Measurements from ENCODE around the gene ARPC3. TPM values are rescaled to one million over a fixed set of nuclear protein-coding genes. Genes with fewer than 3 reads are reported as not detected.
A peak's percentile ranks its signal among the peaks of the same experiment; 100 is the strongest.

Gene ARPC3
- total and polyA plus RNA-seq, 10 of the 15 experiments (the other 5 are each of a cell fraction or from before 2014, with no cell fraction given): 81.6 to 890 (median 564) TPM

DNA sequence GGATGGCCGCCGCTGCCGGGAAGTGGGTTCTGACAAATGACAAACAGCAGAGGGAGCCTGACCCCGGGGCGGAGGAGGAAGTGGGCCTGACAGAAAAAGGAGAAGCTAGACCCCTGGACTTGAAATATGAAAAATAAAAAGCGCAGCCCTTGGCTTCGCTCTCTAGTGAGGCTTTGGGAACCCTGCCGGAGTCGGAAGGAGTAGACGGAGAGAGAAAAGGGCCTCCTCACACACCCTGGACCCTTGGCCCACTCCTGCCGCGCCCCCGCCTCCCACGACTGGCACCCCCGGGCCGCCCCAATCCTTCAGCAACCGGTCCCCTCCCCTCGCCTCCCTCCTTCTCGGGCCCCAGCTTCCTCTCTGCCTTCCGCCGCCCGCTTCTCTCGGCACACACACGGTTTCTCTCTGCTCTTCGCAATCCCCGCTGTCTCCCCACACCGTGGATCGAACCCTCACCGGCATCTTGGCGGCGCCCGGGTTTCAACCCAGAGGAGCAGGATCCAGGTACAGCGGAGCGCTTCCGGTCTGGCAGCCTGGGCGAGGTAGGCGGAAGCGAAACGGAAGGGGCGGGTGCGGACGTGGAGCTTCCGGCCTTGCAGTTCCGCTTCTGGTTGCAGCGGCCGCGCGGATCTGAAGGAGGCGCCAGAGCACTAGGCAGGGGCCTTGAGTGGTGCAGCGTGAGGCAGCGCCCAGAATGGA lies at the start of gene ARPC3 (continued):
- TF ChIP-seq, protein P1, sequence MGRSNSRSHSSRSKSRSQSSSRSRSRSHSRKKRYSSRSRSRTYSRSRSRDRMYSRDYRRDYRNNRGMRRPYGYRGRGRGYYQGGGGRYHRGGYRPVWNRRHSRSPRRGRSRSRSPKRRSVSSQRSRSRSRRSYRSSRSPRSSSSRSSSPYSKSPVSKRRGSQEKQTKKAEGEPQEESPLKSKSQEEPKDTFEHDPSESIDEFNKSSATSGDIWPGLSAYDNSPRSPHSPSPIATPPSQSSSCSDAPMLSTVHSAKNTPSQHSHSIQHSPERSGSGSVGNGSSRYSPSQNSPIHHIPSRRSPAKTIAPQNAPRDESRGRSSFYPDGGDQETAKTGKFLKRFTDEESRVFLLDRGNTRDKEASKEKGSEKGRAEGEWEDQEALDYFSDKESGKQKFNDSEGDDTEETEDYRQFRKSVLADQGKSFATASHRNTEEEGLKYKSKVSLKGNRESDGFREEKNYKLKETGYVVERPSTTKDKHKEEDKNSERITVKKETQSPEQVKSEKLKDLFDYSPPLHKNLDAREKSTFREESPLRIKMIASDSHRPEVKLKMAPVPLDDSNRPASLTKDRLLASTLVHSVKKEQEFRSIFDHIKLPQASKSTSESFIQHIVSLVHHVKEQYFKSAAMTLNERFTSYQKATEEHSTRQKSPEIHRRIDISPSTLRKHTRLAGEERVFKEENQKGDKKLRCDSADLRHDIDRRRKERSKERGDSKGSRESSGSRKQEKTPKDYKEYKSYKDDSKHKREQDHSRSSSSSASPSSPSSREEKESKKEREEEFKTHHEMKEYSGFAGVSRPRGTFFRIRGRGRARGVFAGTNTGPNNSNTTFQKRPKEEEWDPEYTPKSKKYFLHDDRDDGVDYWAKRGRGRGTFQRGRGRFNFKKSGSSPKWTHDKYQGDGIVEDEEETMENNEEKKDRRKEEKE (IDR thresholded peaks at IDR 0.05): no peak
- TF ChIP-seq ETV6 (conservative IDR thresholded peaks at IDR 0.05 in 1 of 2, IDR thresholded peaks at IDR 0.05 in 1 of 2; ENCODE audit: borderline replicate concordance in 1 of 2, low read depth in 1 of 2) (peak; percentile 99 to 100), RAD21 (IDR thresholded peaks at IDR 0.05; ENCODE audit: insufficient read depth, low read depth, low read length) (peak; percentile 93), STAT3 (IDR thresholded peaks at IDR 0.05; ENCODE audit: low read depth, low read length) (no peak), TCF12 (IDR thresholded peaks at IDR 0.05; ENCODE audit: low read depth, low read length) (peak; percentile 11; the same call in 1 of the 2 replicates), EZH2 (IDR thresholded peaks at IDR 0.05; ENCODE audit: borderline replicate concordance, control insufficient read depth, low read depth, low read length) (no peak), TCF3 (IDR thresholded peaks at IDR 0.05; ENCODE audit: borderline replicate concordance, insufficient read depth, low read depth, low read length) (peak; percentile 31; the same call in 1 of the 2 replicates), EGR1 (IDR thresholded peaks at IDR 0.05; ENCODE audit: borderline replicate concordance in 1 of 2, low read depth in 2 of 2, low read length in 2 of 2) (peak in 1 of 2 experiments; percentile 85; a peak in 2 of 3 replicates), ZNF207 (IDR thresholded peaks at IDR 0.05; ENCODE audit: borderline replicate concordance) (peak; percentile 79; the same call in 1 of the 2 replicates), ZNF384 (IDR thresholded peaks at IDR 0.05; ENCODE audit: borderline replicate concordance, low read depth, low read length) (no peak; the same call in 1 of the 2 replicates), ZSCAN29 (IDR thresholded peaks at IDR 0.05) (peak; percentile 47; the same call in 1 of the 2 replicates), NR2C1 (IDR thresholded peaks at IDR 0.05) (peak; percentile 40; the same call in 1 of the 2 replicates), RBBP5 (conservative IDR thresholded peaks at IDR 0.05) (no peak), PML (IDR thresholded peaks at IDR 0.05; ENCODE audit: low read length) (peak; percentile 89; the same call in 1 of the 2 replicates), BMI1 (IDR thresholded peaks at IDR 0.05; ENCODE audit: borderline replicate concordance) (no peak)
- TF ChIP-seq, protein P2, sequence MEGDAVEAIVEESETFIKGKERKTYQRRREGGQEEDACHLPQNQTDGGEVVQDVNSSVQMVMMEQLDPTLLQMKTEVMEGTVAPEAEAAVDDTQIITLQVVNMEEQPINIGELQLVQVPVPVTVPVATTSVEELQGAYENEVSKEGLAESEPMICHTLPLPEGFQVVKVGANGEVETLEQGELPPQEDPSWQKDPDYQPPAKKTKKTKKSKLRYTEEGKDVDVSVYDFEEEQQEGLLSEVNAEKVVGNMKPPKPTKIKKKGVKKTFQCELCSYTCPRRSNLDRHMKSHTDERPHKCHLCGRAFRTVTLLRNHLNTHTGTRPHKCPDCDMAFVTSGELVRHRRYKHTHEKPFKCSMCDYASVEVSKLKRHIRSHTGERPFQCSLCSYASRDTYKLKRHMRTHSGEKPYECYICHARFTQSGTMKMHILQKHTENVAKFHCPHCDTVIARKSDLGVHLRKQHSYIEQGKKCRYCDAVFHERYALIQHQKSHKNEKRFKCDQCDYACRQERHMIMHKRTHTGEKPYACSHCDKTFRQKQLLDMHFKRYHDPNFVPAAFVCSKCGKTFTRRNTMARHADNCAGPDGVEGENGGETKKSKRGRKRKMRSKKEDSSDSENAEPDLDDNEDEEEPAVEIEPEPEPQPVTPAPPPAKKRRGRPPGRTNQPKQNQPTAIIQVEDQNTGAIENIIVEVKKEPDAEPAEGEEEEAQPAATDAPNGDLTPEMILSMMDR (IDR thresholded peaks at IDR 0.05 in 2 of 3, conservative IDR thresholded peaks at IDR 0.05 in 1 of 3; ENCODE audit: control insufficient read depth in 2 of 3, extremely low read depth in 1 of 3, insufficient read depth in 1 of 3, low read depth in 3 of 3, low read length in 3 of 3): peak; percentile 92 to 99 (median 94)
- TF ChIP-seq, protein P3, sequence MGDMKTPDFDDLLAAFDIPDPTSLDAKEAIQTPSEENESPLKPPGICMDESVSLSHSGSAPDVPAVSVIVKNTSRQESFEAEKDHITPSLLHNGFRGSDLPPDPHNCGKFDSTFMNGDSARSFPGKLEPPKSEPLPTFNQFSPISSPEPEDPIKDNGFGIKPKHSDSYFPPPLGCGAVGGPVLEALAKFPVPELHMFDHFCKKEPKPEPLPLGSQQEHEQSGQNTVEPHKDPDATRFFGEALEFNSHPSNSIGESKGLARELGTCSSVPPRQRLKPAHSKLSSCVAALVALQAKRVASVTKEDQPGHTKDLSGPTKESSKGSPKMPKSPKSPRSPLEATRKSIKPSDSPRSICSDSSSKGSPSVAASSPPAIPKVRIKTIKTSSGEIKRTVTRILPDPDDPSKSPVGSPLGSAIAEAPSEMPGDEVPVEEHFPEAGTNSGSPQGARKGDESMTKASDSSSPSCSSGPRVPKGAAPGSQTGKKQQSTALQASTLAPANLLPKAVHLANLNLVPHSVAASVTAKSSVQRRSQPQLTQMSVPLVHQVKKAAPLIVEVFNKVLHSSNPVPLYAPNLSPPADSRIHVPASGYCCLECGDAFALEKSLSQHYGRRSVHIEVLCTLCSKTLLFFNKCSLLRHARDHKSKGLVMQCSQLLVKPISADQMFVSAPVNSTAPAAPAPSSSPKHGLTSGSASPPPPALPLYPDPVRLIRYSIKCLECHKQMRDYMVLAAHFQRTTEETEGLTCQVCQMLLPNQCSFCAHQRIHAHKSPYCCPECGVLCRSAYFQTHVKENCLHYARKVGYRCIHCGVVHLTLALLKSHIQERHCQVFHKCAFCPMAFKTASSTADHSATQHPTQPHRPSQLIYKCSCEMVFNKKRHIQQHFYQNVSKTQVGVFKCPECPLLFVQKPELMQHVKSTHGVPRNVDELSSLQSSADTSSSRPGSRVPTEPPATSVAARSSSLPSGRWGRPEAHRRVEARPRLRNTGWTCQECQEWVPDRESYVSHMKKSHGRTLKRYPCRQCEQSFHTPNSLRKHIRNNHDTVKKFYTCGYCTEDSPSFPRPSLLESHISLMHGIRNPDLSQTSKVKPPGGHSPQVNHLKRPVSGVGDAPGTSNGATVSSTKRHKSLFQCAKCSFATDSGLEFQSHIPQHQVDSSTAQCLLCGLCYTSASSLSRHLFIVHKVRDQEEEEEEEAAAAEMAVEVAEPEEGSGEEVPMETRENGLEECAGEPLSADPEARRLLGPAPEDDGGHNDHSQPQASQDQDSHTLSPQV (IDR thresholded peaks at IDR 0.05): no peak
- TF ChIP-seq, protein P4, sequence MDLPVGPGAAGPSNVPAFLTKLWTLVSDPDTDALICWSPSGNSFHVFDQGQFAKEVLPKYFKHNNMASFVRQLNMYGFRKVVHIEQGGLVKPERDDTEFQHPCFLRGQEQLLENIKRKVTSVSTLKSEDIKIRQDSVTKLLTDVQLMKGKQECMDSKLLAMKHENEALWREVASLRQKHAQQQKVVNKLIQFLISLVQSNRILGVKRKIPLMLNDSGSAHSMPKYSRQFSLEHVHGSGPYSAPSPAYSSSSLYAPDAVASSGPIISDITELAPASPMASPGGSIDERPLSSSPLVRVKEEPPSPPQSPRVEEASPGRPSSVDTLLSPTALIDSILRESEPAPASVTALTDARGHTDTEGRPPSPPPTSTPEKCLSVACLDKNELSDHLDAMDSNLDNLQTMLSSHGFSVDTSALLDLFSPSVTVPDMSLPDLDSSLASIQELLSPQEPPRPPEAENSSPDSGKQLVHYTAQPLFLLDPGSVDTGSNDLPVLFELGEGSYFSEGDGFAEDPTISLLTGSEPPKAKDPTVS (IDR thresholded peaks at IDR 0.05; ENCODE audit: low read depth, low read length): no peak

All from GM12878 (cell line).